Smooth muscle cell (in vitro differentiated cells): Measurements from ENCODE around the gene TMEM108. TPM values are rescaled to one million over a fixed set of nuclear protein-coding genes. Genes with fewer than 3 reads are reported as not detected.

ENCODE experiments used
- DNase-seq: peaks from one replicate; lab custom pipeline; 2025; ENCODE audit not compliant: unreplicated experiment; lab: John Stamatoyannopoulos, UW
- H2AFZ ChIP-seq: fragments of 200-600 bp; sonication (generic); 2 replicates; pipeline ENCODE4 v1.6.0; 2016; ENCODE audit warnings: antibody characterized with exemption, low read depth, mild to moderate bottlenecking
- H3F3A ChIP-seq: fragments of 200-600 bp; sonication (generic); 2 replicates; pipeline ENCODE4 v1.6.0; 2017; ENCODE audit warnings: antibody characterized with exemption, low read depth
- H3K27ac ChIP-seq: fragments of 200-600 bp; sonication (generic); 2 replicates; pipeline ENCODE4 v1.5.1; 2016; ENCODE audit warnings: low read depth, mild to moderate bottlenecking
- H3K27me3 ChIP-seq: fragments of 200-600 bp; sonication (generic); 2 replicates; pipeline ENCODE4 v1.6.1; 2016; ENCODE audit warnings: low read depth, mild to moderate bottlenecking
- H3K36me3 ChIP-seq: fragments of 200-600 bp; sonication (generic); 2 replicates; pipeline ENCODE4 v1.5.1; 2016; ENCODE audit warnings: low read depth
- H3K4me1 ChIP-seq: fragments of 200-600 bp; sonication (generic); 2 replicates; pipeline ENCODE4 v1.5.1; 2016; ENCODE audit warnings: low read depth
- H3K4me2 ChIP-seq: fragments of 200-600 bp; sonication (generic); 2 replicates; pipeline ENCODE4 v1.6.0; 2016; ENCODE audit warnings: mild to moderate bottlenecking
- H3K4me3 ChIP-seq: fragments of 200-600 bp; sonication (generic); 2 replicates; pipeline ENCODE4 v1.5.1; 2016; ENCODE audit warnings: mild to moderate bottlenecking
- H3K79me2 ChIP-seq: fragments of 200-600 bp; sonication (generic); 2 replicates; pipeline ENCODE4 v1.6.0; 2016; ENCODE audit warnings: low read depth, mild to moderate bottlenecking
- H3K9ac ChIP-seq: fragments of 200-600 bp; sonication (generic); 2 replicates; pipeline ENCODE4 v1.6.0; 2016; ENCODE audit warnings: low read depth
- H3K9me3 ChIP-seq: fragments of 200-600 bp; sonication (generic); replicated peaks from 2 replicates; pipeline ENCODE4 v1.5.1; 2016; ENCODE audit warnings: low read depth
- H4K20me1 ChIP-seq: fragments of 200-600 bp; sonication (generic); 2 replicates; pipeline ENCODE4 v1.6.0; 2016; ENCODE audit warnings: low read depth
- WGBS: methylation state at CpG from one replicate; pipeline ENCODE4 v1.1.7; 2016; ENCODE audit warnings: low lambda C conversion rate; 5-methylcytosine and 5-hydroxymethylcytosine counted together
- polyA plus RNA-seq: library from polyadenylated mRNA; unstranded; fragments of >200 nt; fragmentation: Nextera tagmentation; extraction: Ambion mirVana; gene quantifications from 2 replicates; pipeline ENCODE4 v1.2.1, GENCODE V29; 2016
- total RNA-seq: library from RNA; depleted of rRNA; stranded (reverse); fragments of >200 nt; gene quantifications from 2 replicates; pipeline ENCODE4 v1.2.3, GENCODE V29; 2014
- TF ChIP-seq, protein P1 (sequence below): fragments of 200-600 bp; sonication (generic); IDR thresholded peaks from 2 replicates; pipeline ENCODE4 v1.5.1; 2017; ENCODE audit warnings: borderline replicate concordance, mild to moderate bottlenecking, antibody characterized with exemption; ENCODE audit not compliant: insufficient read depth, poor library complexity, severe bottlenecking

TMEM108 gene
- total and polyA plus RNA-seq, 2 experiments from 2014 or later, result 2.4 to 10.8 TPM

DNA sequence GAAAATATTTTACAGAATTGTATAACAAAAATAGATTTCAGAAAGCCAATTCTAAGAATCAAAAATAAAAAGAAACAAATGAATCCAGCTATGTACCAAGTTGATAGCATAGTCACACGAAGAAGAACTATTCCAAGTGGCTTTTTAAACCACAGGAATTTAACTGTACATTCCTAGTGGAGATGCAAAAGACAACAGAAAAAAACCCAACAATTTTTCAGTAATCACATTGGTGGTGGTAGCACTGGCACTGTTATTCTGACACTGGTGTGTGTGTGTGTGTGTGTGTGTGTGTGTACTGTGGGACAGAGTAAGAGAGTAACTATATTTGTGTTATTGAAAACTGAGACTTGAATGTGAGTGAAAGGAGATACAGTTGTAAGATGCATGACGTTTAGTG, 370.8 kb downstream of the TMEM108 start:
- peaks cover 33% of the 10 kb centered on the region for H3K4me1 ChIP-seq
- H3K36me3 ChIP-seq, result no peaks in the 10 kb centered on the region
- H3F3A ChIP-seq, result peaks cover 9% of the 10 kb centered on the region
- H3K27me3 ChIP-seq, result no peaks in the 10 kb centered on the region
- H3K4me3 ChIP-seq, result no peak overlapping the region
- no peaks in the 10 kb centered on the region for H4K20me1 ChIP-seq
- H3K27ac ChIP-seq, result peak overlapping the region; percentile 70
- H3K79me2 ChIP-seq, result no peaks in the 10 kb centered on the region
- peak overlapping the region; percentile 58 for H3K4me2 ChIP-seq
- DNase-seq, result no peak
- no peaks in the 10 kb centered on the region for H3K9me3 ChIP-seq
- H3K9ac ChIP-seq, result peak overlapping the region; percentile 9
- no peak overlapping the region for H2AFZ ChIP-seq
- TF ChIP-seq, protein P1, sequence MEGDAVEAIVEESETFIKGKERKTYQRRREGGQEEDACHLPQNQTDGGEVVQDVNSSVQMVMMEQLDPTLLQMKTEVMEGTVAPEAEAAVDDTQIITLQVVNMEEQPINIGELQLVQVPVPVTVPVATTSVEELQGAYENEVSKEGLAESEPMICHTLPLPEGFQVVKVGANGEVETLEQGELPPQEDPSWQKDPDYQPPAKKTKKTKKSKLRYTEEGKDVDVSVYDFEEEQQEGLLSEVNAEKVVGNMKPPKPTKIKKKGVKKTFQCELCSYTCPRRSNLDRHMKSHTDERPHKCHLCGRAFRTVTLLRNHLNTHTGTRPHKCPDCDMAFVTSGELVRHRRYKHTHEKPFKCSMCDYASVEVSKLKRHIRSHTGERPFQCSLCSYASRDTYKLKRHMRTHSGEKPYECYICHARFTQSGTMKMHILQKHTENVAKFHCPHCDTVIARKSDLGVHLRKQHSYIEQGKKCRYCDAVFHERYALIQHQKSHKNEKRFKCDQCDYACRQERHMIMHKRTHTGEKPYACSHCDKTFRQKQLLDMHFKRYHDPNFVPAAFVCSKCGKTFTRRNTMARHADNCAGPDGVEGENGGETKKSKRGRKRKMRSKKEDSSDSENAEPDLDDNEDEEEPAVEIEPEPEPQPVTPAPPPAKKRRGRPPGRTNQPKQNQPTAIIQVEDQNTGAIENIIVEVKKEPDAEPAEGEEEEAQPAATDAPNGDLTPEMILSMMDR, result no peak
- WGBS, result 43% methylated on average over 2 of the region's 2 CpGs

DNA sequence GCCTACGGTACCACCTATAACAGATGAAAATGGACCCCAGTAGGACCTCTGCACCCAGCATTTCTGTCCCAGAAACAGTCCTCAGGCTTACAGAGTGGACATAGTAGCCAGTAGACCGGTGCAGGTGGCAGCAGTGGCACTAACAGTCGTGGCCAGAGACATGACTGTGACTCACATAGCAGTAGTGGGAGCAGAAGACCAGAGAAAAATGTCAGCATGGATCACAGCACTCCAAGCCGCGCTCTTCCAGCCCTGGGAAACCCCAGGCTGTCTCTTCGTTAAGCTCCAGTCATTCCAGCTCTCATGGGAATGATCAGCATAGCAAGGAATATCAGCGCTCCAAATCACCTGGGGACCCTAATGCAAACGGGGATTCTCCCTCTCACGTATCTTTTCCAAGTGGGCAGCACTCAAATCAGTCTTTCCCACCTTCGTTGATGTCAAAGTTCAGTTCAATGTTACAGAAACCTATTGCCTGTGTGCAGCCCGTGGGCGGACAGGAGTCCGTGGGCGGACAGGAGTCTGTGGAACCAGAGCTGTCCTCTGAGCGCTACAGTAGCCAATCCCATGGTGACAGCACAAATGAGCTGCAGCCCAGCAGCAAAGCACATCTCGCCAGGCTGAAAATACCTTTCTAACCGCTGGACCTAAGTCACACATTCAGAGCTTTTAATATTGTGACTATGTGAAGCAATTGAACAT, 372.2 kb downstream of the TMEM108 start:
- no peak for DNase-seq
- no peaks in the 10 kb centered on the region for H3K9me3 ChIP-seq
- 73% methylated on average over 17 of the region's 17 CpGs for WGBS

DNA sequence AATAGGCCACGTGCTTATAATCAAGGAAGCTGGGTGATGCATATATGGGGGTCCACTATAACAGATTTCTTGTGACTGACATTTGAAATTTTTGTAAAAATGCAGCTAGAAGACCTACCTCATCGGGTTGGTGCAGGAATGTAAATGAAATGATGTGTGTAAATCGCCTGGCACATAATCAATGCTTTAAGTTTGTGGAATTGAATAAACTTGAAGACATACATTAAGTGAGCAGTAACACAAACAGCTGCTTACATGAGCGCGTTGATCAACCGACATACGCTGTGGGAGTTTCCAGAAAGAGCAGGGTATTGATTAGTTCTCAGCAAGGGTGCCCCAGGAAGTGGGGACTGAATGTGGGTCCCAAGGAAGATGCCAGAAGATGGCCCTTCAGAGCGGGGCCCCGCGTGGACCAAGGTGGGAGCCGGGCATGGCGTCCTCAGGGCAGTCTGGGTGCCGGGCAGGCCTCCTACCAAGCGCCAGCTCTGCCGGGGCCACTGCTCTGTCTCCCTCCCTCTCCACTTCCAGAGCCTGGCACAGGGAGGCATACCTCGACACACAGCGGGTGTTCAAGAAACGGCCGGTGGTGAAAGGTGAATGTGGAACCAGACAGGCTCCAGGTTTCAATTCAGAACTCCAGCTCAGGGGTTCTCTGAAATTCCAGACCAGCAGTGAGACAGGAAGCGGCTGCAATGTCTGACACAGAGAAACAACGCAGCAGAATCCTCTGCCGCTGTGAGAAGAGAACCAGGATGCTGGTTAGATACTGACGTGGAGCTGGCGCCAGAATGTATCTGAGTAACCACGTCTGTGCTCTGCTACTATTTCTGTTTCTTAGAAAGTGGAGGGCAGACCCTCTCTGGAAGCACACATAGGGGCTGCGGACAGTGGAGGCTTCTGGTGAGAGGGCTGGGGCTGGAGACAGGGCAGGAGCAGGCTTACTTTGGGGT, 374.3 kb downstream of the TMEM108 start:
- TF ChIP-seq, protein P1, result no peak
- Histone ChIP-seq H3K9ac (peak overlapping the region; percentile 69), H3K4me3 (peak overlapping the region; percentile 26), H3K4me1 (peaks cover 19% of the 10 kb centered on the region), H3K9me3 (no peaks in the 10 kb centered on the region), H3K79me2 (no peaks in the 10 kb centered on the region), H3K27me3 (no peaks in the 10 kb centered on the region), H3K36me3 (no peaks in the 10 kb centered on the region), H4K20me1 (no peaks in the 10 kb centered on the region), H2AFZ (peak overlapping the region; percentile 71), H3K4me2 (peak overlapping the region; percentile 87), H3K27ac (peak overlapping the region; percentile 92), H3F3A (peaks cover 9% of the 10 kb centered on the region)
- 62% methylated on average over 26 of the region's 26 CpGs for WGBS
- DNase-seq, result no peak

More for the DNA sequence above, 372.2 kb downstream of the TMEM108 start:
- Histone ChIP-seq H2AFZ (no peak overlapping the region), H3K4me1 (peaks cover 22% of the 10 kb centered on the region), H3F3A (peaks cover 9% of the 10 kb centered on the region), H3K27me3 (no peaks in the 10 kb centered on the region), H3K79me2 (no peaks in the 10 kb centered on the region), H3K4me3 (no peak overlapping the region), H3K36me3 (no peaks in the 10 kb centered on the region), H3K4me2 (peak overlapping the region; percentile 51), H4K20me1 (no peaks in the 10 kb centered on the region), H3K9ac (no peak overlapping the region), H3K27ac (no peak overlapping the region)
- TF ChIP-seq, protein P1, result no peak
